DMS79 treated with DMSO at 0.1 percent for 48 hours (cell line): ENCODE measurements around the gene WNT6.

Source experiments
- DNase-seq: peaks from one replicate; lab custom pipeline; 2025; lab: John Stamatoyannopoulos, UW

Gene WNT6

DNA sequence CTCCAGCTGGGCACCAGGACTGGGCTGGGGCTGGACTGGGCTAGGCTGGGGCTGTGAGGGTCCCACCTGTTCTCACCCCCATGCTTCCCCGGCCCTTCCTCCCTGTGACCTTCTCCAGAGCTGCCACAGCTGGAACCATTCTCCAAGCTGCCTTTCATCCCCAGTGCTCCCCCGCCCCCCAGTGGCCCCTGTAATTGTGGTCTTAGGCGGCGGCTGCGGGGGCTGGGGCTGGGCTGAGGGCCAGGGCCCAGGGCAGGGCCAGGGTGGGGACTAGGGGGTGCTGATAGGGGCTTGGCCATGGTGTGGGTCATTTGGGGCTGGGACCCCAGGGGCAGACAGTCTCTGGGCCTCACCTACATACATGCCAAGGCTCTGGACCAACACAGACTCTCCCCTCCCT, 18.3 kb downstream of the WNT6 start:
- DNase-seq: no peak

DNA sequence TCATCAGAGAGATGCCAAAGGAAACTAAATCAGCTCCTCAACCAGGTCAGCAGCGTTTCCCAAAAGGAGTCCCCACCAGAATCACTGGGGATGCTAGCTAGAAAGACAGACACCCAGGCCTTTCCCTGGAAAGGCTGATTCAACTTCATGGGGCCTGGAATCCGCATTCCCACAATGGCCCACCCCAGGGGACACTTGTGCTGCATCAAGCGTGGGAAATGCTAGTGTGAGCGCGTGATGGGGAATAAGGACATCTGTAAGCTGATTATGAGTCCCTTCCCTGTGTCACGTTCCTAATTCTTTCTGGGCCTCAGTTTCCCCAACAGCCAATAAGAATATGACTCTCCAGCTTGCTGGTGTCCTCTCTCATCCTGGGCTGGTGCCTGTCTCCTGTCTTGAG, 18.9 kb downstream of the WNT6 start:
- DNase-seq: no peak

DNA sequence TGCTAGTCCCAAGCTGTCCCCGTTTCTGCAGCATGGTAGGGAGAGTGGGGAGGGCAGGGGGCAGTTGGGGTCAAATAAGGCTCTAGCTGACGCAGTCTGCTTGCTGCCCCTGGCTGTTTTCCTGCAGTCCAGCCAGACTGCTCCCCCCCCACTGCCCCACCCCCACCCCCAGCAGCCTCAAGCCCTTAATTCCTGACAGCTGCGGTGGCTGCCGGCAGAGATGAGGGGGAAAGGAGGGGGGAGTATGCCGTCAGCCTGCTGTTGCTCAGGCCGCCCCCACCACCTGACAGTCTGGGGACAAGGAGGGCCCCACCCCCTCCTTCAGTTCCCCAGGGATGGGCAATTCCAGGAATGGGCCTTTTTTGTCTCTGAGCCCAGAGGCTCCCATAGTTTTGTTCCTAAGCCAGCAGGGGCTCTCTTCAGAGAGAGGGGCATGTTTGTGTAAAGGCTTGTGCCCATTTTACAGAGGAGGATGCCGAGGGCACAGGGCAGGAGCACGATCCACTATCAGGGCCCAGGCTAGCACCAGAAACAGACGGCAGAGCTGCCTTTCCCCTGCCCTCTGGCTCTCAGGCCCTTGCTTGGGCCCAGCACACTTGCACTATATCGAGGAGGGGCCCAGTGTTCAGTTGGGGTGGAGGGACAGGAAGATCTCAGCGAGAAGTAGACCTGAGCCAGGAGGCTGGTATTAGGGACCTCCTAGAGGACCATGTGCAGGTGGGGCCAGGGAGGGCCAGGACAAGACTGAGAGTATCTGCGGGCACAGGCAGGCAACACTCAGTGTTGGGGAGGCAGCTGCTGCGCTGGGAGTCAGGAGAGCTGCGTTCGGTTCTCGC, 19.5 kb downstream of the WNT6 start:
- DNase-seq: no peak

DNA sequence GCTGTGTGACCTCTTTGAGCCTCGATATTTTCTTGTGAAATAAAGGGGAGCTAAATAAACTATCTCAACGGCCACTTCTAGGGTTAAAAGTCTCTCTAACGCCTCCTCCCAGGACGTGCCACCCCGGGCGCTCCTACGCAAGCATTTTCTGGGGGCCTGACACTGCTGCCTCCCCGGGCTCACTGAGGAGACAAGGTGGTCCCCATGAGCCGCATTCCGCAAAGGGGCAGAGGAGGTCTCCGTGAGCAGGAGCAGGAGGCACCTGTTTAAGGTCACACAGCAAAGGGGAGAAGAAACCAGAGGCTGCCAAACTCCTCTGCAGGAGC, 20.1 kb downstream of the WNT6 start:
- no peak for DNase-seq

DNA sequence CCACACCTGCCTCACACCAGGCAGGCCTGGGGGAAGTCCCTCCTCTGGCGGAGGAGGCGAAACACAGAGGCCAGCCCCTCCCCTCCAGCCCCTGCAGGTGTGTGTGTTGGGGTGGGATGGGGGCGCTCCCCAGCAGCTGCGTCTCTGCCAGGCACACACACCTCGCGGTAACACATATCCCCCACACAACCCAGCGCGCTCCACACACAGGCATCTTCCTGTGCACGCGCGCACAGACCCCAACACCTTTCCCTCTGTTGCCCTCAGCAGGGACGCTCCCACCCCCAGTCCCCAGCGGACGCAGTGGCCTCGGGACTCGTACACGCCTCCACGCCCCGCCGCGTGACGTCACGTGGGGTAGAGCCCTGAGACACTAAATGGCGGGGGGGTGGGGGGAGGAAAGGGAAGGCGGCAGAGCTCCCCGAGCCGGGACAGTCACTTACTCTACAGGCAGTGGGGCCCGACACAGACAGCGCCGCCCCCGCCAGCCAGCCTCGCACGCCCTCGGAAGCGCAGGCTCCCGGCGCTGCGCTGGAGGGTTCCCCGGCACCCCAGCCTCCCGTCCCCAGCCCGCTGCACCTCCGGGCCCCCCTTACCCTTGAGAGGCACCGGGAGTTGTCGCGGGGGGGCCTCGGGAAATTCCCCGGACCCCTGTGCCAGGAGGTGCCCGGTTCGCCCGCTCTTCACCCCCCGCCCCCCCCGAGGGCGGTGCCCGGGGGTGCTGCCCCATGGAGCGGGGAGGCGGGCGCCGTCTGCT, 20.7 kb downstream of the WNT6 start, which contains the start of gene WNT10A:
Gene WNT10A, plus strand, starts transcription at position 751 of the 757 bp plus-strand sequence. CDS start 144 bp downstream, outside the sequence.
- DNase-seq: peak; percentile 54

DNA sequence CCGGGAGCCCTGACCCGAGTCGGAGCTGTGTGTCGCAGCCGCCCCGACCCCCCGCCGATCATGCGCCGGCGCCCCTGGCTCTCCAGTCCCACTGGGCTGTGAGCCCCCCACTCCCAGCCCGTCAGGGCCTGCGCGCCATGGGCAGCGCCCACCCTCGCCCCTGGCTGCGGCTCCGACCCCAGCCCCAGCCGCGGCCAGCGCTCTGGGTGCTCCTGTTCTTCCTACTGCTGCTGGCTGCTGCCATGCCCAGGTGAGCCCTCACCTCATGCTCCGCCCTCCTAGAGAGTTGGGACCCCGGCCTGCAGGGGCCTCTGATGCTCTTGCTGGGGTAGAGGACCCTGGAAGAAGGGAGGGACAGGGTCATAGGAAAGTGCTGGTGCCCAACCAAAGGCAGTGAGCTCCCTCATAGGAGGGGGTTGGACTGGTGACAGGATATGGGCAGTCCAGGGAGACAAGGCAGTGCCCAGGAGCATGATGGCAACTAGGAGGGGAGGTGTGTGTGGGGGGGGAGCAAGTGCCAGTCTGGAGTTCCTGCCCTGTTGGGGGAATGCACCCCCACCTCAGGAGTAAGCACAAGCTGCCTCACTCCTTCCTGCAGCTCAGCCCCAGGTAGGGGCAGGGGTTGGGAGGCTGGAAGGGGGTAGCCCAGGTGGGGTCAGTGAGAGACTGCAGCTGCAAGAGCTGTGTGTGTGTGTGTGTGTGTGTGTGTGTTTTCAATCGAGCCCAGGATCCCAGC, 21.4 kb downstream of the WNT6 start:
- DNase-seq: no peak

DNA sequence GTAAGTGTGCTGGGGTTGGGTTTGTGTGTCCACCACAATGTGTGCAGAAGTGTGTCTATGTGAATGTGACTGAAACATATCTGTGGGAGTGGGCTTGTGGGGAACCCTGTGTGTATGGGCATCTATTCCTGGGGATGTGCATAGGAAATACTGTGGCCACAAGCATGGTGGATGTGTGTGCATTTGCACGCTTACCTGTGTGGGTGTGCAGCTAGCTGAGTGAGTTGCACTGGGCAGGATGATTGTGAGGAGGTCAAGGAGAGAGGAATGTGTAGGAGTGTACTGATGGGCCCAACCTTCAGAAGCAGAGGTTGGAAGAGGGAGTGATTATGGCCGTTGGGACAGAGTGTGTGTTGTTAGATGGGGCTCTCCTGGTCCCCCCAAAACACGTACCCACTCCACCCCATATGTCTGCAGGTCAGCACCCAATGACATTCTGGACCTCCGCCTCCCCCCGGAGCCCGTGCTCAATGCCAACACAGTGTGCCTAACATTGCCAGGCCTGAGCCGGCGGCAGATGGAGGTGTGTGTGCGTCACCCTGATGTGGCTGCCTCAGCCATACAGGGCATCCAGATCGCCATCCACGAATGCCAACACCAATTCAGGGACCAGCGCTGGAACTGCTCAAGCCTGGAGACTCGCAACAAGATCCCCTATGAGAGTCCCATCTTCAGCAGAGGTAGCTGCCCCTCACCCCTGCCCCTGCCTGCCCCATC, 22.3 kb downstream of the WNT6 start:
- DNase-seq: no peak

DNA sequence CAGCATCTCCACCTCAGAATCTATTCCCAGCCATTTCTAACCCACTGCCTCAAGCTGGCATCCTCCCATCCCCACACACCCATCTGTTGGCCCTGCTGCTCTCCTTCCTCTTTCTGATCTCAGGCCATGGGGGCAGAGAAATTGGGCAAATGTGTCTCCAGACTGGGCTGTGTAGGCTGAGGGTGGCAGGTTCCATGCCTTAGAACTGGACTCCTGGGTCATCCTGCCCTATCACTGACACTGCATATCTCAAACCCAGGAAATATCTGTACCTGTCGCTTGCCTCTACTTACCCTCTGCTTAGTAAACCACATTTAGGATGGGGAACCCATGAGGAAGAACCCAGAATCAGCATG, 22.8 kb downstream of the WNT6 start:
- no peak for DNase-seq

DNA sequence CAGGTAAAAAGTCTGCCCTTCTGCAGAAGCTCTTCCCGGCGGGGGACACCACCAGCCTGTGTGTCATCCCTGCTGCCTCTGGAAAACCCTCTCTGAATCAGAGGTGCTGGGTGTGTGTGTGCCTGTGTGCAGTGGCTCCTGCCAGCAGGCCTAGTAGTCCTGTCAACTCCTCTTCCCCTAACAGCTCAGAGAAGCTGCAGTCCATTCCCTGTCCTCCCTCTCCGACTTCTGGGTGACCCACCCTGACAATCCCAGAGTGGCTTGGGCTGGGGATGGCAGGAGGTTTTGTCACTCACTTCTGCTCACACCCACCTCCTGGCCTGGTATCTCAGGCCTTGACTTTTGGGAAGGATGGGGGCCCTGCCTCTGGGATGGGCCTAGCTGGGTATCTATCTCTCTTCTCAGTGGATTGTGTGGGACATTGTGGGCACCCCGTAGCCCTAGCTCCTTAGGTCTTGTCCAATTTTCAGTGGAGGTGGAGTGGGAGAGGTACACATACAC, 23.3 kb downstream of the WNT6 start:
- no peak for DNase-seq

DNA sequence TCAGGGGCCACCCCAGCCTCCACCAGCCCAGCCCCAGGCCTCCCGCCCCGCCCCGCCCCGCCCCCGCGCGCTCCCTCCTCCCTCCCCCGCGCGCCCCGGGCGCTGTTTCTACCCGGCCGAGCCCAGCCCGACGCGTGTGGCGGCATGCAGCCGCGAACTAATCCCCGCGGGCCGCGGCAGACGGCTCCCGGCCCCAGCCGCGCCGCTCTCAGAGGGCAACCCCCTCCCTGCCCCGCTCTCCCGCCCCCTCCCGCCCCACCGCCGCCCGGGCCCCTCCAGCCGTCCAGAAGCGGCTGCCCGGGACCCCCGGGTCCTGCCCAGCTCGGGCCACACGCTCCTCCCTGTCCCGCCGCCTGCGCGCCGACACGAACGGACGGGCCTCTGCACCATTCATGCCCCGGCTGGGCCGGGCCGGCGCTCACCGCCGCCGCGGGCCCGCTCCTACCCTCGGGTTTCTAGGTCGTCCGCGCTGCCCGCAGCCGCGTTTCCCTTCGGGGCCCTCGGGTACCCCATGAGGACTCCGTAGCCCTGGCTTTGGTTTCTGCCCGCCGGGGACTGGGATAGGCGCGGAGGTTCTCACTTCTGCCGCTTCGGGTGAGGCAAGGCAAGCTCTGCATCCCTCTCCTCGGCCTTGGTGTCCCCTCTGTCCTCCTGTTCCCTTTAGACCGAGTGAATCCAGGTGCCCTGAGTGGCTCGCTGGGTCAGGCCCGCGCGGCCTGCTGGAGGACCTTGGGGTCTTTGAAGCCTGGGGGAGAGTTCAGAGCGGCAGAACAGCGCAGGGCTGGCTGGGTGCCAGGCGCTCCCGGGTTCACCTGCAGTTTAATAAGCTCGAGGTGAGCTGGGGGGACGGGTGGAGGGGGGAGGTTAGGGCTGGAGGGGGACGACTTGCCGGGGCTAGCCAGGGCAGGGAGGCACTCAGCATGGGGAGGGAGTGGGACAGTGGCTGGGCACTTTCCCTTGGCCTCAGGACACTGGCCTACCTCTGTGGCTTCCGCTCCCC, 24.2 kb downstream of the WNT6 start:
- peak; percentile 25 for DNase-seq

DNA sequence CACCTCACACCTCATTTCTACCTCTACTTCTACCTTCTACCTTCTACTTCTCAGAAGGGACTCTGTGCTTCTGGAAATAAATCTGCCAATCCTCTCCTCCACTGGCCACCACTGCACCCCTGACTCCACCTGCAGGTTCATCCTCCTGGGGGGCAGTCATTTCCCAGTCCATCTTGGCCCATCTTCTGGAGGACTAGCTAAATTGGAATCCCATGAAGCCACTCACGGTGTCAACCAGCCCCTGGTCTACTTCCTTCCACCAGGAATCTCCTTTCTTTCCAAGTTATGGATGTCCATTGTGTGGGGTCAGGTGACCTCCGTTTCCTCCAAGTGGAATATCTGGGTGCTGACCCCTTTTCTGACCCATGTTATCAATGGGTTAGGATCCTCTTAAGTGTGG, 24.9 kb downstream of the WNT6 start:
- DNase-seq: no peak

DNA sequence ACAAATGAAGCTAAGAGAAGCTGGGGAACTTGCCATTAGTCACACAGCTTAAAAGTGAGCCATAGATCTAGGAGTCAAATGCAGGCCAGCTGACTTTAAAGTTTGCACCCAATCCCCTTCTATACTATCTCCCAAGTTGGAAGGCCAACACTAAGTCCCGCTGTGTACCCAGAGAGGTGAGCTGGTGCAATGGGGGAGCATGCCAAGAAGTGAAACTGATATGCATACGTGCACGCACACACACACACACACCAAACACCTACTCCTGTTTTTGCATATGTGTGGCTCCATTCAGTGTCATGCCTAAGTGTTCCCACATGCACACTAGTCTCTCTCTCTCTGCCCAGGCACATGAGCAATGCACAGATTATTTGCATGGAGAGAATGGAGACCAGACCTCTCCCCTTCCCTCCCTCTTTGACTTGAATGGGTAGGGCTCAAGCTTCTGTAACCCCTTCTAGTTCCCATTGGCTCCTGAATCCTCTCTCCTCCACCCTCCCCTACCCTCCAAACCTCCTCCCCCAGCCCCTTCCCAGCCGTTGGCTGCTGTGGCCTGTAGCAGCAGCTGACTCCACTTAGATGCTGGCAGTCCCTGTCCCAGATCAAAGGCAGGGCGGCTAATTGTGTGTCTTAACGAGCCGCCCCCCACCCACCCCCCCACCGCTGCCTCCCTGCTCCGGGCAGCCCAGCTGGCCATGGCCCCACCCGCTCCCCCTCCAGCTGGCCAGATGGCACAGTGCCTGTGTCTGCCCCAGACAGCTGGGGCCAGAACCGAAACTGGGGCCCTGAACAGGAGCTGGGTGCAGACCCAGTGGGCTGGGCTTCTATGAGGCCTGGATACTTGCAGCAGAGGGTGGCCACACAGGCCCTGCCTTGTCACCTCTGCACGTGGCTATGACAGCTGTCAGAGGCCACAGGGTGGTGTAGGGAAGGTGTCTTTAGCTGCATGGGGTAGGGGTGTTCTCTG, 26.7 kb downstream of the WNT6 start:
- DNase-seq: no peak

DNA sequence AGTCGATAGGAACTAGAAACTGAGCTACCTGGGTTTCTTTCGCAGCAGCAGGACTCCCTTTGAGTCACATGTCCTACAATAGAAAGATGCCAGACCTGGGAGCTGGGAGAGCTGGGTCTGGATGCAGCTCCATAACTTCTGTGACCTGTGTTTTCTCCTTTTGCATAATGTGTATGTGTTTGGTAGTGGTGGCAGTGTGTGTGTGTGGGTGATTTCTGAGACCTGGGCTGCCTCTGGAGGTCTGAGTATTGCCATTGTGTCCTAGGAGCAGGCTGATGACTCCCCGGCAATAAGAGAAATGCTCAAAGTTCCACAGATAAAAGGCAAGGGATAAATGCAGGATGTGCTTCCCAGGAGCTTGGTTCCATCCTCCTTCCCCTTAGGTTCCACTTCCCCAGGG, 27.5 kb downstream of the WNT6 start:
- DNase-seq: no peak

DNA sequence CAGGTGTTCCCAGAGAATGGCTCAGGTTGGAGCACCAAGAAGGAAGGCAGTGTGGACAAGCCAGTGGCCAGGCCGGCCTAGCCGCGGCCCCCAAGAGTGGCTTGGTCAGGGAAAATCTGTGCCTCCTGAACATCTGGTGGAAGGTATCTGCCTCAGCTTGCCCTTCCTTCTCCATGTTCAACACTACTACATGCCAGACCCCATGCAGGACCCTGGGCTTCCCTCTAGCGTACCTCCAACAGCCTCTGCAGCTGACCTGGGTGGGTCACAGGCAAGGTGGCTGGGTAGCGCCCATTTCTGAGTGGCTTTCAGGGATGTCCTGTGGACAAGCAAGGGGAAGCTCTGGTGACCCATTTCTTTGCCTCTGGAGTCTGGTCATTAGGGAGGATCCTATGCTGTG, 28.7 kb downstream of the WNT6 start:
- no peak for DNase-seq

DNA sequence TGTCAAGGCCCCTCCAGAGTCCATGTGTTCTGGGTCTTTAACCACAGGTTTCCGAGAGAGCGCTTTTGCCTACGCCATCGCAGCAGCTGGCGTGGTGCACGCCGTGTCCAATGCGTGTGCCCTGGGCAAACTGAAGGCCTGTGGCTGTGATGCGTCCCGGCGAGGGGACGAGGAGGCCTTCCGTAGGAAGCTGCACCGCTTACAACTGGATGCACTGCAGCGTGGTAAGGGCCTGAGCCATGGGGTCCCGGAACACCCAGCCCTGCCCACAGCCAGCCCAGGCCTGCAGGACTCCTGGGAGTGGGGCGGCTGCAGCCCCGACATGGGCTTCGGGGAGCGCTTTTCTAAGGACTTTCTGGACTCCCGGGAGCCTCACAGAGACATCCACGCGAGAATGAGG, 30.3 kb downstream of the WNT6 start:
- DNase-seq: no peak

DNA sequence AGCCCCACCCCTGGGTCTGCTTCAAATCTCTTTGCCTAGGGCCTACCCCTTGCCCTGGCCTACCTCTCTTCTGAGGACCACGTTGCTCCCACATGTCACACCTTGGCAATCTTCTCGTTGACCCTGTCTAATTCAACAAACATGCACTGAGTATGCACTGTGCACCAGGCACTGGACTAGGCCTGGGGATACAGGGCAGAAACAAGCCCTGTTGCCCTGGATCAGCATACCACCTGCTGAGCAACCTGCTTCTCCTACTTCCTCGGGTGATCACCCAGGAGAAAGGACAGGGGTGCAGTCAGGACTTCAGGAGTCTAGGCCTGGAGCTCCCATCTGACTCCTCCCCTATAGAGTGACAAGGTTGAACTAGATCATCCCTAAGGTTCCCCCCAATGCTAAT, 30.8 kb downstream of the WNT6 start:
- no peak for DNase-seq

DNA sequence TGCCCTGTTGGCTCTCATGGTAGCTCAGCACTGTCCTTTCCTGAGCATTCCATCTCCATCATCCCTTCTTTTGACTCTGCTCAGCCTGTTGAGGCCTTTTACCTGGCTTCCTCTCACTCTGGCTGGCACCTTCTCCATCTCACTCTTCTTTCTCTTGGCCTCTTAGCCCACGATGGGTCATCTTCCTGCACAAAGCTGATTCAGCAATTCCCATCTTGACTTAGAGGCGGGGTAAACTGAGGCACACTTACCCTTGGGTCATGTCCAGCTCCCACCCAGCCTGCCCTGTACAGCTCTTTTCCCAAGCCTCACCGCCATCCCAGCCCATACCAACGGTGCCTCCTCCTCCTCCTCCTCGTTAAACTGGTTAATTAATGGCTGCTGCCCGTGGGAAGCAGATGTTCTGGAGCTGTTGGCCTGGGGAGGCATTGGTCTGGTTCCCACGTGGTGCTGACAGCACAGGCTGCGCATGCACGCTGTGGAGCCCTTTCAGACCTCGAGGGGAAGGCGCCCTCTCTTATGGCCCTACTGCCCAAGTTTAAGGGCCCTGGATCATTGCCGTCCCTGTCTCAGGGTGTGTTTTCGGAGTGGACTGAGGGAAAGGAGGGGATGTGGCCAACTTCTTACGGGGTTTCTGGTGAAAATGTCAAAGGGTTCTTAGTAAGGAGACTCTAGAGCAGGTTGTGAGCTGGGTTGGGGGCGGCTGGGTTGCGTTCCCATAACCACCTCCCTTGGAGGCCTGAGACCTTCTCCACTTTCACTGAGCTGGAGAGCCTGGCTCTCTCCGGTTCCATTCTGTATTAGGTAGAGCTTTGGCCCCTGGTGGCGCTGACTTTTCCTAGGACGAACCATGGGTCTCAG, 31.9 kb downstream of the WNT6 start:
- DNase-seq: no peak

DNA sequence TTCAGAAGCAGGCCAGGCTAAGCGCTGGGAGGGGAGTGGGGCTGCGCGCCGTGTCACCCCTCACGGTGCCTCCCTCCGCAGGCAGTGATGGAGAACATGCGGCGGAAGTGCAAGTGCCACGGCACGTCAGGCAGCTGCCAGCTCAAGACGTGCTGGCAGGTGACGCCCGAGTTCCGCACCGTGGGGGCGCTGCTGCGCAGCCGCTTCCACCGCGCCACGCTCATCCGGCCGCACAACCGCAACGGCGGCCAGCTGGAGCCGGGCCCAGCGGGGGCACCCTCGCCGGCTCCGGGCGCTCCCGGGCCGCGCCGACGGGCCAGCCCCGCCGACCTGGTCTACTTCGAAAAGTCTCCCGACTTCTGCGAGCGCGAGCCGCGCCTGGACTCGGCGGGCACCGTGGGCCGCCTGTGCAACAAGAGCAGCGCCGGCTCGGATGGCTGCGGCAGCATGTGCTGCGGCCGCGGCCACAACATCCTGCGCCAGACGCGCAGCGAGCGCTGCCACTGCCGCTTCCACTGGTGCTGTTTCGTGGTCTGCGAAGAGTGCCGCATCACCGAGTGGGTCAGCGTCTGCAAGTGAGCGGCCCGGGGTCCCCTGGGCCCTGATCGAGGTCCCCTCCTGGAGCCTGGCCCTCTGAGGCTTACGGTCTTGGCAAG, 33.2 kb downstream of the WNT6 start:
- peak; percentile 60 for DNase-seq
